GM12865 (cell line): ENCODE results near the gene PSMA7.
A peak's percentile ranks its signal among the peaks of the same experiment; 100 is the strongest.

Experiments used
- DNase-seq: peaks from one replicate; pipeline ENCODE4 v3.0.0; 2010; ENCODE audit warnings: low read depth
- H3K4me3 ChIP-seq: 2 replicates; pipeline ENCODE4 v1.5.1; 2011; ENCODE audit warnings: mild to moderate bottlenecking, low read depth, low read length, control low read depth
- TF ChIP-seq, protein P1 (sequence below): IDR thresholded peaks from 2 replicates; pipeline ENCODE4 v1.5.1; 2011; ENCODE audit warnings: low read length, control low read depth, low read depth, inconsistent platforms; ENCODE audit not compliant: insufficient read depth; ENCODE audit errors: missing control alignments

Gene PSMA7

DNA sequence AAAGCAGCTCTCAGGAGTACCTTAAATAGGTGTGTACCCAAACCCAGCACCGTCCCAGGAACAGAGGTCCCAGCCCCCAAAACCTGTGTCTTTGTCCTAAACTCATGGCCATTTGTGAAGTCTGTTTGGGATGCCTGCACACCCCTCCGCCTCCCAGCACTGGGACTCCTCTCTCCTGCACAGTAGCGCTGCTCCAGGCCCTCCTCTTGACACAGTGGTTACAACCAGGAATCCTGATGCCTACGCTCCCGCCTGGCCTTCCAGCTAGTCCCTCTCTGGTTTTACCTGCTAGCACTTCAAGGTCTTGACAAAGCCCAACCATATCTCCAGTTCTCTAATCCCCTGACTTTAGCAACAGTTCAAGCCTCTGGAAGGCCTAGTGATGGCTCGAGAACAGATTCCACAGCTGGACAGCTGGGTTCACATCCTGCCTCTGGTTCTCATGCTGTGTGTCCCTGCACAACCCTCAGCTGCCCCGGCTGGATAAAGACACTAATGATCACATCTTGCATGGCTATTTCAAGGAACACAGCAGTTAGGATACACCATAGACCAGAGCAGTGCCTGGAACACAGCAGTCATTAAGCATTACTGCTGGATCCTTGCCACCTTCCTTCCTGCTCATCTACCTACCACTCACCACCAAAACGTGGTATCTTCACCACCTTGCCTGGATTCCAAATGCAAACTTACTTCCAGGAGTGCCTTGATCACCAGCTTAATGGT lies 5.6 kb downstream of the PSMA7 start:
- TF ChIP-seq, protein P1, sequence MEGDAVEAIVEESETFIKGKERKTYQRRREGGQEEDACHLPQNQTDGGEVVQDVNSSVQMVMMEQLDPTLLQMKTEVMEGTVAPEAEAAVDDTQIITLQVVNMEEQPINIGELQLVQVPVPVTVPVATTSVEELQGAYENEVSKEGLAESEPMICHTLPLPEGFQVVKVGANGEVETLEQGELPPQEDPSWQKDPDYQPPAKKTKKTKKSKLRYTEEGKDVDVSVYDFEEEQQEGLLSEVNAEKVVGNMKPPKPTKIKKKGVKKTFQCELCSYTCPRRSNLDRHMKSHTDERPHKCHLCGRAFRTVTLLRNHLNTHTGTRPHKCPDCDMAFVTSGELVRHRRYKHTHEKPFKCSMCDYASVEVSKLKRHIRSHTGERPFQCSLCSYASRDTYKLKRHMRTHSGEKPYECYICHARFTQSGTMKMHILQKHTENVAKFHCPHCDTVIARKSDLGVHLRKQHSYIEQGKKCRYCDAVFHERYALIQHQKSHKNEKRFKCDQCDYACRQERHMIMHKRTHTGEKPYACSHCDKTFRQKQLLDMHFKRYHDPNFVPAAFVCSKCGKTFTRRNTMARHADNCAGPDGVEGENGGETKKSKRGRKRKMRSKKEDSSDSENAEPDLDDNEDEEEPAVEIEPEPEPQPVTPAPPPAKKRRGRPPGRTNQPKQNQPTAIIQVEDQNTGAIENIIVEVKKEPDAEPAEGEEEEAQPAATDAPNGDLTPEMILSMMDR = no peak
- H3K4me3 ChIP-seq = no peak overlapping the region
- DNase-seq = no peak

DNA sequence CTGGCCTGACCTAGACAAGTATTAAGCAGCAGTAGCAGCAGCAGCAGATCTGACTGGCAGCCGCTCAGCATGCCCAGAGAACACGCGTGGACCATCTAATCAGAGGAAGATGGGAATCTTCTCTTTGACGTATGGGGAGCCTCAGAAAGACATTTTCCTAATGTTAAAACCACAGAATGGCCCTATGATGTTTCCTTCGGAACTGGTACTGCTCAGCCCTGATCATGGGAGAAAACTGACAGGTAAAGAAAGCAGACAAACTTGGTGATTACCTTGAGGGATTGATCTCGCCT lies 6.2 kb downstream of the PSMA7 start:
- TF ChIP-seq, protein P1 = no peak
- no peak for DNase-seq

DNA sequence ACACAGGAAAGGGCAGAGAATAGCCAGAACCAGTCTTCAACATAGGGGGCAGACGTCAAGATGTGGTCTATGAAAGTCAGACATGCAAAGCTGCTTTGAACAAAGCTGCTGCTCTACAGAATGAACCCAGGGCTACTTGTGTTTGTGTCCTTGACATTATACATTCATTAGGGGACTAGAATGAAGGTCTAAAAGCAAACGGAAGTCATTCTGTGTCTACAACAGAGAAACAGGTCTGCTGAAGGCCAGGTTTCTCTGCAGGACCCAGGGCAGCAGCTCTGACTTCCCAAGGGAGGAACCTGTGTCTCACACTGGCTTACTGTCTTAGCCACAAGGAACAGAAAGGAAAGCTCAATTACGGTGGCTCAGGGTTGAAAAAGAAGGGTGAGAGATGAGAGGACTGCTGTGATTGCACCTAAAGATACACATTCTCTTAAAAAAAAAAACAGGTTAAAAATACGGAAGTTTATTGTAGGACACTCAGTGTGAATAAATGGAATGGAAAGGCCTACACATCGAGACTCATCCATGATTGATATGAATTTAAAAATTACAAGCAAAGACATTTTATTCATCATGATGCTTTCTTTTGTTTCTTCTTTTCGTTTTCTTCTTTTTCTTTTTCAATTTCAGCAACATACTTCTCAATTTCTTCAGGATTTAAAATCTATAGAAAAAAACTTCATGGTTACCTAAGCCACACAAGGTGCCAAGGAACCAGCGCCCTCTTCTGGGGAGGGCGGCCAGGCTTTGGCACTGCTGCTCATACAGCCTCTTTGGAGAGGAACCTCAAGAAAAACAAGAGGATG lies 6.7 kb downstream of the PSMA7 start:
- DNase-seq = peak; percentile 74
- TF ChIP-seq, protein P1 = peak; percentile 71
- H3K4me3 ChIP-seq = no peak overlapping the region

More for the DNA sequence above, 6.2 kb downstream of the PSMA7 start:
- H3K4me3 ChIP-seq = no peak overlapping the region

DNA sequence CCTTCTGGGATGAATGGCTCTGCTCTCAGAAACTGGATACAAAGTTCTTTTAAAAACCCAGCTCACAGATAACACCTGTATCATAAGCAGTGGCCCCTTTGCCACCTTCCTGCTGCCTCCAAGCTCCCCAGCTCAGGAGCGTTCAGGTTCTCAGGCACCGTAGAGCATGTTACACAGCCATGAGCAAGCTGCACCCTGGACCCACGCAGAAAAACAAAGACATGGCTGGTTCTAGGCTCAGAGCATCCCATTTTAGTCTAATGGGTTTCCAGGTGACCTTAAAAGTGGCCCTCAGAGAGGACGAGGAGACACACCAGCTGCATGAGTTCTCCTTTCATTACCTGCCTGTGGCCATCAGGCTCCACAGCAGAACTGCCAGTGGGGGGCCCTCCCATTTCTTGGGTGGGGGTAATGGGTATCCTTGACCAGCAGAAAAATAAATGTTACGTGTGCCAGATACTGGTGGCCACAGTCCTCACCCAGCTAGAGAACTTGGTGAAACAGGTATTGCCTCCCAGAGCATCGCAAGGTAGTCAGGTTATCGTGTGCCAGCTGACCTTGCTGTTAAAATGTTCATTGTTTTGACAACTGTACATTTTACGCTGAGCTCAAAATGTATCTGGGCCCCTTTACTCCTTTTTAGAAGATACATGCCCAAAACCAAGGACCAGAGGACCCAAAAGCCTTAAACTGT lies 7.5 kb downstream of the PSMA7 start:
- no peak overlapping the region for H3K4me3 ChIP-seq
- TF ChIP-seq, protein P1 = no peak
- no peak for DNase-seq

DNA sequence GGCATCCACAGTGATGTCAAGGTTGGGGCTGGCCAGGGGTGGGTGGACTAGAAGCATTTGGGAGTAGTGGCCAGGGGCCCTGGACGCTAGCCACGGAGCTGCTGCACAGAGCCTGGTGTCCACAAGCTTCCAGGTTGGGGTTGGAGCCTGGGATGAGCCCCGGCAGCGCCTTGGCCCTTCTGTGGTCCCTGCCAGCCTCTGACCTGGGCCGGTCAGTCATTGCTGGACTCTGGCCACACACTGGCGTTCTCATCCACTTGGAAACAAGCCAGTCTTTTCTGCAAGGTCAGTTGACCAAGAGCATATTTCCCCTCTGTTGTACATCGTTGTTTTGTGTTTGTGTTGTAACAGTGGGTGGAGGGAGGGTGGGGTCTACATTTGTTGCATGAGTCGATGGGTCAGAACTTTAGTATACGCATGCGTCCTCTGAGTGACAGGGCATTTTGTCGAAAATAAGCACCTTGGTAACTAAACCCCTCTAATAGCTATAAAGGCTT lies 8.4 kb downstream of the PSMA7 start:
- DNase-seq = no peak
- TF ChIP-seq, protein P1 = no peak
- no peak overlapping the region for H3K4me3 ChIP-seq

DNA sequence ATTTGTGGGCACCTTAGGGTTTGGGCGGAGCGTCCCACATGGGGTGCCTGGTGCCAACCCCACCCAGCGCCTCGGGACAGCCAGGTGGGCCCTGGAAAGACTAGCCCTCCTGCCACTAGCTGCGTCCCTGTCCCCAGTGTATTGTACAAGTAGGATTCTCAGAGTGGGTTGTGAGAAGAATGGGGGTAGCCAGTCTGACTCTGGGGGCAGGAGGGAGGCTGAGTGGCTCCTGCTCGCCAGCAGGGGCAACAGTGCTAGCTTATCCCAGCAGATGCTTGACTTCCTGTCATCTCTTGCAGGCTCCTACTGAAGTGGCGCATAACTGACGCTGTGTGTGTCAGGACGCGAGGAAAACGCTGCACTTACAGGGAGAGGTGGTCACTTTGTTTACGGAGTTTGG lies 9.3 kb downstream of the PSMA7 start:
- no peak overlapping the region for H3K4me3 ChIP-seq
- DNase-seq = peak; percentile 28
- TF ChIP-seq, protein P1 = no peak
